Measurements from ENCODE around the gene GRIN1. TPM values are rescaled to one million over a fixed set of nuclear protein-coding genes. Genes with fewer than 3 reads are reported as not detected.

Gene GRIN1
- total and polyA plus RNA-seq, 8 donors: 0.08 to 0.53 (median 0.28) TPM; not detected in 2

DNA sequence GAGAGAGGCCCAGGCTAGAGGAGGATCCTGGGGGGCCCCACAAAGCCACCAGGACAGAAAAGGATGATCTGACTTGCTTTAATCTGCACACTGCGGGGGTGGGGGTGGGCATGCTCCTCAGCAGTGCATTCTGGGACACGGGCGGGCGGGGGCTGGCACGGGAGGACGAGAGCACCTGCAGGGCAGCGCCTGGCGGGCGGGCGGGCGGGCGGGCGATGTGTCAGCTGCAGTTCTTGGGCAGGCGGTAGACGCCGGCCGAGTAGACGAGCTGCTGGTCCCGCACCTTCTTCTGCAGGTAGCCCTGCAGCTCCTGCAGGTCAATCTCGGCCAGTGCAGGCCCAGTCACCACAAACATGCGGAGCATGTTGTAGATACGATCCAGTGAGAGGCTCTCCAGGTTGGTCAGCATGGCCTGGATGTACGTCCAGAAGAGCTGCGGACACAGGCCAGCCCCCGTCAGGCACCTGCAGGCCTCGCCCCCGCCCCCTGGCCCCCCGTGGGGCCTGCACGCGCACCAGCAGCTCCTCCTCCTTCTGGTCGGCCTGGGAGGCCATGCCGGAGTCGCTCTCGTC lies 35.9 kb downstream of the GRIN1 start:
- no peak overlapping the region for H3K4me3 ChIP-seq
- no peaks in the 10 kb centered on the region for H3K27me3 ChIP-seq
- intact Hi-C loops (cut with DNase I): no loop called here
- 52 to 63% methylated on average over 31 to 34 of the region's 34 CpGs for WGBS, 2 donors
- H3K4me1 ChIP-seq: peaks cover 1 to 3% (median 3%) of the 10 kb centered on the region in 3 donors
- H3K27ac ChIP-seq: no peak overlapping the region
- H3K36me3 ChIP-seq: peaks cover 0 to 4% (median 2%) of the 10 kb centered on the region in 3 donors
- TF ChIP-seq, protein P1, sequence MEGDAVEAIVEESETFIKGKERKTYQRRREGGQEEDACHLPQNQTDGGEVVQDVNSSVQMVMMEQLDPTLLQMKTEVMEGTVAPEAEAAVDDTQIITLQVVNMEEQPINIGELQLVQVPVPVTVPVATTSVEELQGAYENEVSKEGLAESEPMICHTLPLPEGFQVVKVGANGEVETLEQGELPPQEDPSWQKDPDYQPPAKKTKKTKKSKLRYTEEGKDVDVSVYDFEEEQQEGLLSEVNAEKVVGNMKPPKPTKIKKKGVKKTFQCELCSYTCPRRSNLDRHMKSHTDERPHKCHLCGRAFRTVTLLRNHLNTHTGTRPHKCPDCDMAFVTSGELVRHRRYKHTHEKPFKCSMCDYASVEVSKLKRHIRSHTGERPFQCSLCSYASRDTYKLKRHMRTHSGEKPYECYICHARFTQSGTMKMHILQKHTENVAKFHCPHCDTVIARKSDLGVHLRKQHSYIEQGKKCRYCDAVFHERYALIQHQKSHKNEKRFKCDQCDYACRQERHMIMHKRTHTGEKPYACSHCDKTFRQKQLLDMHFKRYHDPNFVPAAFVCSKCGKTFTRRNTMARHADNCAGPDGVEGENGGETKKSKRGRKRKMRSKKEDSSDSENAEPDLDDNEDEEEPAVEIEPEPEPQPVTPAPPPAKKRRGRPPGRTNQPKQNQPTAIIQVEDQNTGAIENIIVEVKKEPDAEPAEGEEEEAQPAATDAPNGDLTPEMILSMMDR (IDR thresholded peaks at IDR 0.05): no peak
- FAIRE-seq (no peak), ATAC-seq (peak in 1 of 4 donors; percentile 3), DNase-seq (no peak)
- no peaks in the 10 kb centered on the region for H3K9me3 ChIP-seq

DNA sequence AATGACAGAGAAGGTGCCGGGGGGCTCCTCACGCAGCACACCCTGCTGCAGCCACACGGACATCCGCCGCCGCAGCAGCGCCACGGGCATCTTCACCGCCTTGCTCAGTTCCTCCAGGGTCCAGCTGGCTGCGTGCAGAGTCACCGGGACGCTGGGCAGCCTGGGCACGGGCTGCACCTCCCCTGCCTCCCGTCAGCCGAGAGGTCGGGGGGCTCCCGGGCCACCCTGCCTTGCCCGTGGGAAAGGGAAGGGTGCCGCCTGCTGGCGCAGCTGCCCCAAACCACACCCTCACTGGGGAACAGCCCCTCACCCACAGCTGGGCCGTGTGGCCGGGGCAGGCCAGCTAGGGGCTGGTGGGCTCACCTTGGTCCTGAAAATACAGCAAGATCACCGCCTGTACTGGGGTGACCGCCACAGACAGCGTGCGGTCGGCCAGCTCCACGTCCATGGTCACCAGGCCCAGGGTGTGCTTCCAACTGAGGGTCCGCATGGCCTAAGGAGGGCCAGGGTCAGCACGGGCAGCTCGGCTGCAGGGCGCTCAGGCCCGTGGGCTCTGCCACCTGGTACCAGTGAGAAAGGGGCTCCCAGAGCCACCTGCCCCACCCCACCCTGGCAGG lies 36.5 kb downstream of the GRIN1 start:
- no peak overlapping the region for H3K27ac ChIP-seq
- peaks cover 0 to 10% (median 6%) of the 10 kb centered on the region in 3 donors for H3K36me3 ChIP-seq
- H3K4me3 ChIP-seq: no peak overlapping the region
- no peak for DNase-seq
- H3K27me3 ChIP-seq: no peaks in the 10 kb centered on the region
- 59 to 65% methylated on average over 30 to 33 of the region's 33 CpGs for WGBS, 2 donors
- H3K4me1 ChIP-seq: no peaks in the 10 kb centered on the region
- no peak for FAIRE-seq
- ATAC-seq: no peak
- TF ChIP-seq, protein P1 (IDR thresholded peaks at IDR 0.05): no peak
- intact Hi-C loops (cut with DNase I): no loop called here
- no peaks in the 10 kb centered on the region for H3K9me3 ChIP-seq

GRCh38 chr9:137176302-137177182 lies 37.6 kb downstream of the GRIN1 start:
- H3K27ac ChIP-seq: no peak overlapping the region
- H3K27me3 ChIP-seq: no peaks in the 10 kb centered on the region
- H3K9me3 ChIP-seq: no peaks in the 10 kb centered on the region
- DNase-seq (no peak), ATAC-seq (peak in 3 of 4 donors; percentile 51 to 88 (median 70)), FAIRE-seq (no peak)
- intact Hi-C loops (cut with DNase I): no loop called here
- WGBS, 2 donors: 53 to 54% methylated on average over 17 of the region's 17 CpGs
- TF ChIP-seq, protein P1 (IDR thresholded peaks at IDR 0.05): peak in 3 of 4 donors; percentile 41 to 45 (median 41)
- peaks cover 0 to 21% (median 17%) of the 10 kb centered on the region in 3 donors for H3K36me3 ChIP-seq
- no peaks in the 10 kb centered on the region for H3K4me1 ChIP-seq
- no peak overlapping the region for H3K4me3 ChIP-seq

DNA sequence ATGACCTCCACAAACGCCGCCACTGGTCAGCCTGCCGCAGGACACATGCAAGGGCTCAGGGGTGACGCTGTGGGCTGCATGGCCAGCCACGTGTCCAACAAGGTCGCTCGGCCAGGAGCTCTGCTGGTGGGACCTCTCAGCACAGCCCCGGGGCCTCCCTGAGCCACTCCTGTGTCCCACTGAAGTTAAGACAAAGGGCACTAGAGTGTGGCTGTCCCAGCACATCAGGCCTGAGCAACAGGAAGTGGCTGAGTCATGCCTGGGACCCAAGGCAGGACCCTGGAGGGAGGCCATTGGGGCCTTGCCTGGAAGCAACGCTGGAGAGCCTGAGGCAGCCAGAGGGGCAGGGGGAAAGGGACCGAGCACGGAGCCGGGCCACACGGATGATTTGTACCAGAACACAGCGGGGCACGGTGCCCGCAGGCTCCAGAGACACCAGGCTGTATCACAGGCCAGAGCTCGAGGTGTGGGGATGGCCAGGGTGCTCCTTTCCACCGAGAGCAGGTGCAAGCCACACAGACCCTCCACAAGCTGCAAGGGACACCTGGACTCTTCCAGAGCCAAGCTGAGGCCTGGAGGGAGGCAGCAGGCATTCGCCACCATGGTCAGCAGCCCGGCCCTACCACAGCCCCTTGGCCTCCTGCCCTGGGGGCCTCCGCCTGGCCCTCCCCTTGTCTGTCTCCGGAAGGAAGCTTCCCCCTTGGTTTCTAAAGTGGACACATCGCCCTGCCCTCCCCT lies 39.4 kb downstream of the GRIN1 start:
- peaks cover 0 to 39% (median 34%) of the 10 kb centered on the region in 3 donors for H3K36me3 ChIP-seq
- no peak for DNase-seq
- H3K9me3 ChIP-seq: no peaks in the 10 kb centered on the region
- no peaks in the 10 kb centered on the region for H3K27me3 ChIP-seq
- no peak overlapping the region for H3K27ac ChIP-seq
- intact Hi-C loops (cut with DNase I): no loop called here
- H3K4me3 ChIP-seq: no peak overlapping the region
- TF ChIP-seq, protein P1 (IDR thresholded peaks at IDR 0.05): no peak
- WGBS, 2 donors: 89 to 92% methylated on average over 23 of the region's 23 CpGs
- no peak for ATAC-seq
- H3K4me1 ChIP-seq: no peaks in the 10 kb centered on the region
- no peak for FAIRE-seq
